PFSK-1 (cell line): ENCODE data around the gene MIB2.

ENCODE experiments used
- FOXP2 ChIP-seq: optimal IDR thresholded peaks from 2 replicates; pipeline ENCODE3; 2011; ENCODE audit warnings: borderline replicate concordance, control low read depth, inconsistent platforms; ENCODE audit not compliant: insufficient read depth; ENCODE audit errors: extremely low read length, extremely low read depth
- POLR2AphosphoS5 ChIP-seq: IDR thresholded peaks from 2 replicates; pipeline ENCODE4 v1.6.1; 2012; ENCODE audit warnings: low read depth, mild to moderate bottlenecking, control low read depth, low read length, moderate library complexity
- REST ChIP-seq, 2 experiments: IDR thresholded peaks; 2 replicates each; pipeline versions ENCODE4 v1.6.1 to v1.8.0; 2011 to 2012; ENCODE audit warnings: low read depth in 2 of 2, low read length in 2 of 2, control low read depth in 1 of 2, inconsistent platforms in 1 of 2, mild to moderate bottlenecking in 1 of 2, moderate library complexity in 1 of 2; ENCODE audit not compliant: insufficient read depth in 1 of 2
- SIN3A ChIP-seq: IDR thresholded peaks from 2 replicates; pipeline ENCODE4 v1.6.1; 2012; ENCODE audit warnings: mild to moderate bottlenecking, low read length, moderate library complexity, borderline replicate concordance; ENCODE audit not compliant: insufficient read depth
- TAF1 ChIP-seq: IDR thresholded peaks from 2 replicates; pipeline ENCODE4 v1.6.1; 2012; ENCODE audit warnings: low read length, control low read depth, borderline replicate concordance; ENCODE audit not compliant: insufficient read depth

Gene MIB2

GRCh38 chr1:1606232-1606631 lies 9.1 kb upstream of the MIB2 start:
- TF ChIP-seq REST (IDR thresholded peaks at IDR 0.05; ENCODE audit: insufficient read depth in 1 of 2, low read depth in 2 of 2, low read length in 2 of 2) (no peak), FOXP2 (no peak), POLR2AphosphoS5 (no peak), TAF1 (no peak), SIN3A (no peak)

- TF ChIP-seq SIN3A (no peak), REST (IDR thresholded peaks at IDR 0.05; ENCODE audit: insufficient read depth in 1 of 2, low read depth in 2 of 2, low read length in 2 of 2) (no peak), TAF1 (no peak), POLR2AphosphoS5 (no peak), FOXP2 (no peak)
Measured at GRCh38 chr1:1609822-1610485, 5.3 kb upstream of the MIB2 start.

GRCh38 chr1:1610796-1611195 lies 4.5 kb upstream of the MIB2 start:
- TF ChIP-seq FOXP2 (no peak), TAF1 (no peak), SIN3A (no peak), REST (IDR thresholded peaks at IDR 0.05; ENCODE audit: insufficient read depth in 1 of 2, low read depth in 2 of 2, low read length in 2 of 2) (no peak), POLR2AphosphoS5 (no peak)

GRCh38 chr1:1612104-1612400 lies 3.2 kb upstream of the MIB2 start:
- TF ChIP-seq POLR2AphosphoS5 (no peak), FOXP2 (no peak), REST (IDR thresholded peaks at IDR 0.05; ENCODE audit: insufficient read depth in 1 of 2, low read depth in 2 of 2, low read length in 2 of 2) (no peak), SIN3A (no peak), TAF1 (no peak)

GRCh38 chr1:1613509-1614082 lies 1.7 kb upstream of the MIB2 start:
- TF ChIP-seq FOXP2, result no peak
- no peak for TF ChIP-seq SIN3A
- no peak for TF ChIP-seq TAF1
- TF ChIP-seq REST (IDR thresholded peaks at IDR 0.05; ENCODE audit: insufficient read depth in 1 of 2, low read depth in 2 of 2, low read length in 2 of 2), result no peak
- no peak for TF ChIP-seq POLR2AphosphoS5
